GM21619 (cell line): ENCODE data around the gene PAQR4.

Source experiments
- ATAC-seq: cut with Tn5 transposase; IDR thresholded peaks from one replicate; pipeline ENCODE4 v1.9.1; 2021; ENCODE audit not compliant: unreplicated experiment

Gene PAQR4

DNA sequence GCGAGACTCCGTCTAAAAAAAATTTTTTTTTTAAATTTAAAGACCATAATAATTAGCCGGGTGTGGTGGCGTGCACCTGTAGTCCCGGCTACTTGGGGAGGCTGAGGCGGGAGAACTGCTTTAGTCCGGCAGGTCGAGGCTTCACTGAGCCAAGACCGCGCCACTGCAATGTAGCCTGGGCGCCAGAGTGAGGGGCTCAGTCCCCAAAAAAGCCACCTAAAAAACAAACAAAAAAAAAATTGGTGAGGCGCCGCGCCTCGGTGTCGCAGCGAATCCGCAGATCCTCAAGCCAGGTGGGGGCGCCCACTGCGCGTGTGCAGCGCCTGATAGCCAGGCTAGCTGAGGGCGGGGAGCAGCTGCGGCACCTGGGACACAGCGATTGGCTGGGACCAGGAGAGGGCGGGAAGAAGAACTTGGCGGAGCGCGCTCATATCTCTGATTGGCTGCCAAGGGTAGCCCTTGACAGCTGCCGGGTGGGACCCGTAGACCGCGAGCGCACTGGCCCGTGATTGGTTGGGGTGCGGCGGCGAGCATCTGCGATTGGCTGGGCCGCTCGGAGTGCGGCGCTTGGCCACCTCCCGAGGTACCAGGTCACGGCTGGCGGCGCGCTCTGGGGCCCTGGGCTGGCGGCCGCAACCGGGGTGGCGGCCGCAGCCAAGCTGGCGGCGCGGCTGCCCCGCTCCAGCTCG, 34.6 kb downstream of the PAQR4 start:
- peak; percentile 95 for ATAC-seq

- peak; percentile 15 for ATAC-seq
Observed at GRCh38 chr16:3004319-3004718, 35.2 kb downstream of the PAQR4 start.

- ATAC-seq, result no peak
Observed at GRCh38 chr16:3004781-3005284, 35.7 kb downstream of the PAQR4 start.

GRCh38 chr16:3007059-3007956, 38.2 kb downstream of the PAQR4 start:
- no peak for ATAC-seq

DNA sequence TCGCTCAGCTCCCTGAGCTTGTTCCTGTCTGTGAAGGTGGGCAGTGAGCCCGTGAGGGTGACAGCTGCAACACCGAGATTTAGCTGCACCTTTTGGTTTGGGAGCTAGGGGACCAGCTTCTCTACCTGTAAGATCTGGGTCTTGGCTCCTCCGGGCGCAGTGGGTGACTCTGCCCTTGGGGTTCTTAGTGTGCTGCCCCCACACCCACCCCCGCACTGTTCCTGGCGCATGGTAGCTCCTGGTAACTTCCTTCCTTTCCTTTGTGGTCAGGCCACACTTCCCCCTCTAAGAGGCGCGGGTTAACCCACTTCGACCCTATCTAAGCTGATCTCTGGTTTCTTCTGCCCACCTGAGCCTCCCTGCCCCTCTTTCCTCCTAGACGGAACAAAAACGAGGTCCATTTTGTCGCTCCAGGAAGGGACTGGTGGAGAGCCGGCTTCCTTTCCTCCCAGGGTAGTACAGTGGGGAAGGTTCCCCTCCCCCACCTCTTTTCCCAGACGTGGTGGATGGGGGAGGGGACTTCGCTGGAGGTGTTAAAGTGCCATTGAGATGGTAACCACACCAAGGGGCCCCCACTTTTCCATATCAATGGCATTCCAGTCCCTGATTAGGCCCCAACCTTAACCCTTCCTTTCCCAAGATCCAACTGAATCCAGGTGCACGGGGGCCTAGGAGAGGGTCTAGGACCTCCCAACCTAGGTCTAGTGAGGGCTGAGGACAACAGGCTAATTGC, 39.0 kb downstream of the PAQR4 start:
- ATAC-seq, result no peak

GRCh38 chr16:3008690-3009037, 39.5 kb downstream of the PAQR4 start:
- ATAC-seq, result no peak

GRCh38 chr16:3009568-3010390, 40.6 kb downstream of the PAQR4 start:
- no peak for ATAC-seq

GRCh38 chr16:3010510-3010909, 41.4 kb downstream of the PAQR4 start:
- no peak for ATAC-seq

DNA sequence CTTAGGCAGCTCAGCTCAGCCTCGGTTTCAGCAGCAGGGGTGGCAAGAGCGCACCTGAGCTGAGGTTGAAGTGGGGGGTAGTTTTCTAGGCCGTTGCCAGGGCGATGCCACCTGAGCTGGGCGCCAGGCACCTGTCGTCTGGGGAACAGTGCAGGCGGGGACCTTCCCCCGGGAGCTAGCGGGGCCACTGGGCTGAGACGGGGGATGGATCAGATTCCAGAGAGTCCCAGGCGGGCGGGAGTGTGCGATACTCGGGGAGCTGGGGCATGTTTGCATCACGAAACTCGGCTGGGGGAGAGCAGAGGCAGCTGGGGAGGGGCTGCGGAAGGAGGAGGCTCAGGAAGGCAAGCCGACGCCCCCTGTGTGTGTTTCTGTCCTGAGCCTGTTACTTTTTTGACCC, 43.1 kb downstream of the PAQR4 start:
- no peak for ATAC-seq

- ATAC-seq, result no peak
Observed at GRCh38 chr16:3012828-3013420, 43.8 kb downstream of the PAQR4 start, which contains the start of gene CLDN9. Gene CLDN9, plus strand, starts transcription at chr16:3012923. Its CDS starts 440 bp downstream, at chr16:3013363.

DNA sequence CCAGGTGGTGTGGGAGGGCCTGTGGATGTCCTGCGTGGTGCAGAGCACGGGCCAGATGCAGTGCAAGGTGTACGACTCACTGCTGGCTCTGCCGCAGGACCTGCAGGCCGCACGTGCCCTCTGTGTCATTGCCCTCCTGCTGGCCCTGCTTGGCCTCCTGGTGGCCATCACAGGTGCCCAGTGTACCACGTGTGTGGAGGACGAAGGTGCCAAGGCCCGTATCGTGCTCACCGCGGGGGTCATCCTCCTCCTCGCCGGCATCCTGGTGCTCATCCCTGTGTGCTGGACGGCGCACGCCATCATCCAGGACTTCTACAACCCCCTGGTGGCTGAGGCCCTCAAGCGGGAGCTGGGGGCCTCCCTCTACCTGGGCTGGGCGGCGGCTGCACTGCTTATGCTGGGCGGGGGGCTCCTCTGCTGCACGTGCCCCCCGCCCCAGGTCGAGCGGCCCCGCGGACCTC, 44.4 kb downstream of the PAQR4 start:
- ATAC-seq, result no peak

DNA sequence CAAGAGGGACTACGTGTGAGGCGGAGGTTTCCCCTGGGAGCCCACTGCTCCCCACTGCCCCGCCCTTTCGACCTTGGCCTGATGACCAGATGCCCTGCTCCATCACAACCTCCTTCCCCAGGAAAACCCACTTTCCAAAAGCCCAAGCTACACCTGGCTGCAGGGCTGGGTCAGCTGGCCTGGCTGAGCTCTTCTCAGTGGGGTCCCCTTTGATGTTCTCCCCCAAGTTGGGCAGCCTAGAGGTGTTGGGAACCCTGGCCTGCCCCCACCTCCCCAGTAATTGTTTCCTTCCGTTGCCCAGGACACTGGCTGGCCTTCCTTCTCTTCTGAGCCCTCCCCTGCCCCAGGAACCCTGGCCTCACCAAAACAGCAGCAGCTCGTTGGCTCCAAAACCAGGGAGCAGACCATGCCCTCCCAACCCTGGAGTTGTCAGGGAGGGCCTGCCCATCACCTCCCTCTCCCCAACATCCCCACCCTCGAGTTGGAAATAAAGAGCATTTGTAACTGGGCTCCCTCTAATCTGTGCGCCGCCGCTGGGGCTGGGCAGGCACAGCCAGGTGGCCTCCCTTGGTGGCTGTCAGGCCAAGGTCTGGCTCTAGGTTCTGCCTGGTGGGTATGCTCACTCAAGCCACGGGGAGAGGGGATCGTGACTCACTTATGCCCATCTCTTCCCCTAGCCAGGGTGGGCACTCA, 45.0 kb downstream of the PAQR4 start:
- no peak for ATAC-seq

DNA sequence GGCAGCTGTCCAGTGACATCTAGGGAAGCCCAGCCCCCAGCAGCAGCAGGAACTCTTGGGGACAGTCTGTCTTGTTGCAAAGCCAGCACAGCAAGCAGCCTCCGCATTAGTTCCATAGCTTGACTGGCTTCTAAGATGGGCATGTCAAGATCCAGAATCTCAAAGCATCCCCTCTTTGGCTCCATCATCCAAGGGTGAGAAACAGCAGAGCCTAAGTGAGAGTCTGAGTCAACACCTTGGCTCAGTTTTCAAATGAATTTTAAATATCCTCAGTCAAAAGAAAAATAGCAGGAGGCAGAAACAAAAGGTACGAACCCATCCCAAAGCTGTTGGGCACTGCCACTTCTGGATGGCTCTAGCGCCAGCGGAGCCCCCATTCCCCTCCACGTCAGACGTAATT, 45.8 kb downstream of the PAQR4 start:
- ATAC-seq, result no peak

GRCh38 chr16:3015865-3016521, 46.8 kb downstream of the PAQR4 start:
- ATAC-seq, result no peak

- no peak for ATAC-seq
Observed at GRCh38 chr16:3017344-3017743, 48.2 kb downstream of the PAQR4 start.

DNA sequence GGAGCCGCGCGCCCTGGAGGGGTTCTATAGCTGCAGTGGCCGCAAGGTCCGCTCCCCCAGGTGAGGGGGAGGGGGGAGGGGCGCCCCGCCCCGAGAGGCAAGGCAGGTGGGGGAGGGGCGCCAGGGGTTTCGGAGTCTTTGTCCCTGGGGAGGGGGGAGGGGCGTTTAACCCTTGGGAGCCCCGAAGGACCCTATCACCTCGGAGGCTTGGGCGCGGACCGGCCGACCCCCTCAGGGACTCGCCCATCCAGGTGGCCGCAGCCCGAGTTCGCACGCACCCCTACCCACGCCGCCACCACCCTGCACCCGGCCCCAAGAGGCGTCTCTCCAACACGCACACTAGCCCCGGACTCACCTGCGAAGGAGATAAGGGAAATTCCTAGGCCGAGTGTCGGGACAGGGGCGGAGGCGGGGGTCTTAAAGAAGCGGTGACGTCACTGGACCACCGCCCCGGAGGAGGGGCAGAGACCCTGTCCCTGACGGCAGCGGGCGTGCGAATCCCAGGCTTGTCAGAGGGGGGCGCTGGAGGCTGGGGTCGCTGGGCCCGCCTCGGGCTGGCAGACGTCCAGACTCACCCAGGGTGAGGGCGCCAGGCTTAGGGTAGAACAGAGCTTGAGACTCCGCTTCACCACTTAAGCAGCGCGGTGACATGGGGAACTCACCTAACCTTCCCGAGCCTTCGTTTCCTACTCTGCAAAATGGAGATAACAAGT, 48.8 kb downstream of the PAQR4 start, which contains the start of gene CLDN6:
Gene CLDN6, minus strand, starts transcription at position 390 of the 713 bp plus-strand sequence. CDS start 2,162 bp downstream, outside the sequence.
- no peak for ATAC-seq

DNA sequence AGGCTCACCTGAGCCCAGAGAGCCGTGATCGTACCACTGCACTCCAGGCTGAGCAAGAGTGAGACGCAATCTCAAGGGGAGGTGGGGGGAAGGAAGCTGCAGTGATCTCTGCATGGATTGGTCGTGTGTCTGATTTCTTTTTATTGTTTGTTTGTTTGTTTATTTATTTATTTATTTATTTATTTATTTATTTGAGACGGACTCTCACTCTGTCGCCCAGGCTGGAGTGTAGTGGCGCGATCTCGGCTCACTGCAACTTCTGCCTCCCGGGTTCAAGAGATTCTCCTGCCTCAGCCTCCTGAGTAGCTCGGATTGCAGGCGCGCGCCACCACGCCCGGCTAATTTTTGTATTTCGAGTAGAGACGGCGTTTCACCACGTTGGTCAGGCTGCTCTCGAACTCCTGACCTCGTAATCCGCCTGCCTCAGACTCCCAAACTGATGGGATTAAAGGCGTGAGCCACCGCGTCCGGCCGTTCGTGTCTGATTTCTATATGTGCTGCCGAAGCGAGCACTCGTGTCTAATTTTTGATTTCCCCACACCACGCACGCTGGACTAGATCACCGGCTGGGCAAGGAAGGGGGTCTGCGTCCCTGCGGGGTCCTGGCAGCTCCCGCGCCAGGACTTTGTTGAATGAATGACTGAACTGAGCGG, 50.6 kb downstream of the PAQR4 start:
- no peak for ATAC-seq

DNA sequence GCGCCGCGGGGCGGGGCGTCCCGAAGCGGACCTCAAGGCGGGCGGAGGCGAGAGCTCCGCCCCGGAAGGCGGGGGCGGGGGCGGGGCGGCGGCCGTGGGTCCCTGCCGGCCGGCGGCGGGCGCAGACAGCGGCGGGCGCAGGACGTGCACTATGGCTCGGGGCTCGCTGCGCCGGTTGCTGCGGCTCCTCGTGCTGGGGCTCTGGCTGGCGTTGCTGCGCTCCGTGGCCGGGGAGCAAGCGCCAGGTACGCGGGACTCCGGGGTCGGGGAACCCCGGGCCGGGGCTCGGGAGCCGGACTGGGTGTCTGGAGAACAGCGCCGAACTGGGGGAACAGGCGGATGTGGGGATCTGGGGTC, 51.1 kb downstream of the PAQR4 start, which contains the start of gene TNFRSF12A:
Gene TNFRSF12A, plus strand, starts transcription at position 122 of the 357 bp plus-strand sequence. Its CDS starts 30 bp downstream, at position 152.
- no peak for ATAC-seq
